Tibial nerve (tissue), 4 donors: ENCODE measurements around the gene ZNF346. TPM values are rescaled to one million over a fixed set of nuclear protein-coding genes. Genes with fewer than 3 reads are reported as not detected.

Experiments used
- DNase-seq, 2 donors: peaks; one replicate each; pipeline ENCODE4 v3.0.0-alpha.2; 2019; ENCODE audit warnings: low spot score in 2 of 2
- H3K27ac ChIP-seq, 4 donors: fragments of 200-600 bp; sonication (generic) in 3 of 4; one replicate each; pipeline ENCODE4 v1.5.1; 2017 to 2019; ENCODE audit warnings: mild to moderate bottlenecking in 1 of 4
- H3K27me3 ChIP-seq, 2 donors: fragments of 200-600 bp; sonication (generic) in 1 of 2; one replicate each; pipeline versions ENCODE4 v1.5.1 to v1.6.0; 2017 to 2019
- H3K36me3 ChIP-seq, 3 donors: fragments of 200-600 bp; sonication (generic); one replicate each; pipeline ENCODE4 v1.5.1; 2018 to 2019
- H3K4me1 ChIP-seq, 4 donors: fragments of 200-600 bp; sonication (generic) in 3 of 4; one replicate each; pipeline ENCODE4 v1.5.1; 2017 to 2019
- H3K4me3 ChIP-seq, 4 donors: fragments of 200-600 bp; sonication (generic) in 3 of 4; one replicate each; pipeline ENCODE4 v1.5.1; 2017 to 2019; ENCODE audit warnings: mild to moderate bottlenecking in 1 of 4, moderate library complexity in 1 of 4
- H3K9me3 ChIP-seq, 4 donors: fragments of 200-600 bp; sonication (generic) in 3 of 4; one replicate each; pipeline ENCODE4 v1.5.1; 2017 to 2019
- EP300 ChIP-seq, 2 donors: sonication (generic); formaldehyde crosslinking; IDR thresholded peaks; one replicate each; pipeline ENCODE4 v1.6.1; 2017; ENCODE audit warnings: antibody characterized with exemption in 2 of 2, mild to moderate bottlenecking in 1 of 2
- POLR2A ChIP-seq, 2 donors: fragments of 450-650 bp; IDR thresholded peaks; one replicate each; pipeline ENCODE4 v1.6.1; 2017; ENCODE audit warnings: antibody characterized with exemption in 2 of 2, mild to moderate bottlenecking in 2 of 2, moderate library complexity in 2 of 2
- WGBS, 2 donors: methylation state at CpG; one replicate each; pipeline ENCODE4 v1.1.5; 2018; 5-methylcytosine and 5-hydroxymethylcytosine counted together
- total RNA-seq, 4 donors: library from RNA; depleted of rRNA; stranded (reverse); fragments of >200 nt; gene quantifications; one replicate each; pipeline ENCODE4 v1.1.0, GENCODE V29; 2016
- TF ChIP-seq, protein P1 (sequence below), 5 experiments: fragments of 200-600 bp in 3 of 5; fragments of 450-650 bp in 2 of 5; sonication (generic) in 3 of 5; IDR thresholded peaks; one replicate each; pipeline ENCODE4 v1.5.1; 2016 to 2019; ENCODE audit warnings: antibody characterized with exemption in 5 of 5, mild to moderate bottlenecking in 3 of 5, moderate library complexity in 2 of 5

The ZNF346 gene
- total RNA-seq, 4 donors from 2014 or later, result 17.6 to 24.9 (median 18.8) TPM

DNA sequence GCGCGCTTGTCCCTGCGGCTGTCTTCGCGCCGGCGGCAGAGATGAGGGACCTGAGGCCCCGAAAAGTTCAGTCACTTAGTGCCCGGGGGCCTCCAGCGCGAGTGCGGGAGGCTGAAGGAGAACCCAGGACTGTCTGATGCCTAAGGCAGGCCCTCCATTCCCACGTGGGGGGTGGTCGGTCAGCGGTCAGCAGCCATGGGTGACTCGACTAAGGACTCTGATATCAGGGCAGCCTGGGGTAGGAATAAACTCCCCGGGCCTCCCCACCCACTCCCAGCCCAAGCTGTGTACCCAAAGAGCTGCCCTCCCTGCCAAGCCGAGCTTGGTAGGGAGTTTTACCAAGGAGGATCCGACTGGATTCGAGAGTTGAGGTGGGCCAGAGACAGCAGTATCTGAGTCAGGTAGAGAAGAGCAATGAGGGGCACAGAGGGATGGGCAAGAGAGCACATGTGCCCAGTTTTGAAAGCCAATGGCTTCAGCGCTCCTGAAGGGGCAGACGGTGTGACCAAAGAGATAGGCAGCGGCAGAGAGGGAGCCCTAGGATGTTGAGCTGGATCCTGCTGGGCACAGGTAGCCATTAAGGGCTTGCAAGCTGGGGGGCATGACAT, 65.0 kb downstream of the ZNF346 start:
- Histone ChIP-seq H3K36me3 (no peaks in the 10 kb centered on the region), H3K4me1 (peaks cover 0 to 37% (median 16%) of the 10 kb centered on the region in 4 donors), H3K27me3 (peaks cover 0 to 6% of the 10 kb centered on the region in 2 donors), H3K4me3 (peak overlapping the region; percentile 22 to 58 (median 36)), H3K27ac (peak overlapping the region in 3 of 4 donors; percentile 54 to 75 (median 73)), H3K9me3 (no peaks in the 10 kb centered on the region)
- TF ChIP-seq EP300 (IDR thresholded peaks at IDR 0.05) (no peak), POLR2A (IDR thresholded peaks at IDR 0.05) (no peak)
- TF ChIP-seq, protein P1, sequence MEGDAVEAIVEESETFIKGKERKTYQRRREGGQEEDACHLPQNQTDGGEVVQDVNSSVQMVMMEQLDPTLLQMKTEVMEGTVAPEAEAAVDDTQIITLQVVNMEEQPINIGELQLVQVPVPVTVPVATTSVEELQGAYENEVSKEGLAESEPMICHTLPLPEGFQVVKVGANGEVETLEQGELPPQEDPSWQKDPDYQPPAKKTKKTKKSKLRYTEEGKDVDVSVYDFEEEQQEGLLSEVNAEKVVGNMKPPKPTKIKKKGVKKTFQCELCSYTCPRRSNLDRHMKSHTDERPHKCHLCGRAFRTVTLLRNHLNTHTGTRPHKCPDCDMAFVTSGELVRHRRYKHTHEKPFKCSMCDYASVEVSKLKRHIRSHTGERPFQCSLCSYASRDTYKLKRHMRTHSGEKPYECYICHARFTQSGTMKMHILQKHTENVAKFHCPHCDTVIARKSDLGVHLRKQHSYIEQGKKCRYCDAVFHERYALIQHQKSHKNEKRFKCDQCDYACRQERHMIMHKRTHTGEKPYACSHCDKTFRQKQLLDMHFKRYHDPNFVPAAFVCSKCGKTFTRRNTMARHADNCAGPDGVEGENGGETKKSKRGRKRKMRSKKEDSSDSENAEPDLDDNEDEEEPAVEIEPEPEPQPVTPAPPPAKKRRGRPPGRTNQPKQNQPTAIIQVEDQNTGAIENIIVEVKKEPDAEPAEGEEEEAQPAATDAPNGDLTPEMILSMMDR (IDR thresholded peaks at IDR 0.05), result no peak
- no peak for DNase-seq
- 24 to 30% methylated on average over 20 to 23 of the region's 23 CpGs for WGBS, 2 donors

GRCh38 chr5:177089127-177089526, 66.6 kb downstream of the ZNF346 start:
- peaks cover 0 to 6% of the 10 kb centered on the region in 2 donors for H3K27me3 ChIP-seq
- 39 to 49% methylated on average over 5 of the region's 5 CpGs for WGBS, 2 donors
- peaks cover 0 to 37% (median 16%) of the 10 kb centered on the region in 4 donors for H3K4me1 ChIP-seq

DNA sequence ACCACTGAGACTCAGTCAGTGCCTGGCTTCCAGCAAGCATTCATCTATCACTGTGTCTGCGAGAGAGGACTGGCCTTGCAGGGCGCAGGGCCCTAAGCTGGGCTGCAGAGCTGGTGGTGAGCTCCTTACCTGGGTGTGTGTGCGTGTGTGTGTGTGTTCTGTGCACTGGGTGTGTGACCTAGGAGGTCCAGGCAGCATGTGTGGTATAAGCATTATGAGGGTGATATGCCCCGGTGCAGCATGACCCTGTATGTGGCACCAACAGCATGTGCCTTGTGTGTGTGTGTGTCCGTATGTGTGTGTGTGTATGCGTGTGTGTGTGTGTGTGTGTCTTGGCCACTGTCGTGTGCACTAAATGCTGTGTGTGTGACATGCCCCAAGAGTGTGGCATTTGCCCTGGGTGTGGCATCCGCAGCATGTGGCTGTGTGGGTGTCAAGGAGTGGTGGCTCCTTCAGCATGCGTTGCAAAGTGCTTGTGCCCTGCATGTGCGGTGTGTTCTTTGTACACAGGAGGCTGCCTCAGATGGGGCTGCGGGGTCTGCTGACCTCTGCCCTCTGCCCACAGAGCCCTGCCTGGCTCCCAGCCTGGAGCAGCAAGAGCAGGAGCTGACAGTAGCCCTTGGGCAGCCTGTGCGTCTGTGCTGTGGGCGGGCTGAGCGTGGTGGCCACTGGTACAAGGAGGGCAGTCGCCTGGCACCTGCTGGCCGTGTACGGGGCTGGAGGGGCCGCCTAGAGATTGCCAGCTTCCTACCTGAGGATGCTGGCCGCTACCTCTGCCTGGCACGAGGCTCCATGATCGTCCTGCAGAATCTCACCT, 67.5 kb downstream of the ZNF346 start:
- Histone ChIP-seq H3K9me3 (no peaks in the 10 kb centered on the region), H3K36me3 (no peaks in the 10 kb centered on the region), H3K27me3 (peaks cover 0 to 6% of the 10 kb centered on the region in 2 donors), H3K4me1 (peaks cover 0 to 46% (median 16%) of the 10 kb centered on the region in 4 donors), H3K27ac (peak overlapping the region in 2 of 4 donors; percentile 19 to 45), H3K4me3 (no peak overlapping the region)
- DNase-seq, result no peak
- TF ChIP-seq EP300 (IDR thresholded peaks at IDR 0.05) (no peak), POLR2A (IDR thresholded peaks at IDR 0.05) (no peak)
- TF ChIP-seq, protein P1 (IDR thresholded peaks at IDR 0.05), result no peak
- WGBS, 2 donors, result 67 to 82% methylated on average over 18 to 19 of the region's 21 CpGs

More at GRCh38 chr5:177089127-177089526, 66.6 kb downstream of the ZNF346 start:
- no peak for DNase-seq
- Histone ChIP-seq H3K4me3 (no peak overlapping the region), H3K27ac (peak overlapping the region in 3 of 4 donors; percentile 12 to 45 (median 17)), H3K9me3 (no peaks in the 10 kb centered on the region), H3K36me3 (no peaks in the 10 kb centered on the region)
- TF ChIP-seq POLR2A (IDR thresholded peaks at IDR 0.05) (no peak), EP300 (IDR thresholded peaks at IDR 0.05) (no peak)
- TF ChIP-seq, protein P1 (IDR thresholded peaks at IDR 0.05), result no peak

- no peak overlapping the region for H3K4me3 ChIP-seq
- H3K9me3 ChIP-seq, result no peaks in the 10 kb centered on the region
- peaks cover 0 to 6% of the 10 kb centered on the region in 2 donors for H3K27me3 ChIP-seq
- H3K4me1 ChIP-seq, result peaks cover 0 to 53% (median 18%) of the 10 kb centered on the region in 4 donors
- no peak for TF ChIP-seq POLR2A (IDR thresholded peaks at IDR 0.05)
- TF ChIP-seq, protein P1 (IDR thresholded peaks at IDR 0.05), result no peak
- TF ChIP-seq EP300 (IDR thresholded peaks at IDR 0.05), result no peak
- H3K36me3 ChIP-seq, result no peaks in the 10 kb centered on the region
- no peak overlapping the region for H3K27ac ChIP-seq
- WGBS, 2 donors, result 91 to 92% methylated on average over 13 of the region's 13 CpGs
- no peak for DNase-seq
Measured at GRCh38 chr5:177090813-177091212, 68.3 kb downstream of the ZNF346 start.

DNA sequence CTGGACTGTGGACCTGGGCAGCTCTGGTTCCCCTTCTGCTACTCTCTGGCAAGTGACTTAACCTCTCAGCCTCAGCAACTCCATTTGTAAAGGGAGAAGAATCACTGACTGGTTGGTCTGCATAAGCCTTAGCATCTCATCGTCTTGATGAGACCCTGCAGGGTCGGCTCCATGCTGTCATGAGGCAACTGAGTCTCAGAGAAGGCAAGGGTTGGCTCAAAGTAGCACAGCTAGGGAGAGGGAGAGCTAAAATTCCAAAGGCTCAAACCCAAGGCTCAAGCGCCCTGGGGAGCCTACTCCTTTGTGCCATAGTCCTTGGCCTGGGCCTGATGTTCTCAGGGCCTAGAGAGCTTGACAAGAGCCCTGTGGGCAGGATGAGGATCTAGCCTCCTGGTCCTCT, 68.7 kb downstream of the ZNF346 start:
- WGBS, 2 donors, result 75 to 83% methylated on average over 3 of the region's 3 CpGs
- H3K36me3 ChIP-seq, result no peaks in the 10 kb centered on the region
- H3K27ac ChIP-seq, result no peak overlapping the region
- H3K4me3 ChIP-seq, result no peak overlapping the region
- no peak for TF ChIP-seq EP300 (IDR thresholded peaks at IDR 0.05)
- TF ChIP-seq POLR2A (IDR thresholded peaks at IDR 0.05), result no peak
- peaks cover 0 to 6% of the 10 kb centered on the region in 2 donors for H3K27me3 ChIP-seq
- peaks cover 0 to 51% (median 18%) of the 10 kb centered on the region in 4 donors for H3K4me1 ChIP-seq
- DNase-seq, result no peak
- no peaks in the 10 kb centered on the region for H3K9me3 ChIP-seq
